ENCODE data around the gene TBC1D30.
"Not testable (repeated sequence)": the region's sequence is repeated elsewhere in the genome, so short reads cannot be mapped to it uniquely, and the experiment has no call there.

The TBC1D30 gene

GRCh38 chr12:64796205-64796845 is 28.1 kb upstream of the TBC1D30 start:
- TF ChIP-seq, protein P1, sequence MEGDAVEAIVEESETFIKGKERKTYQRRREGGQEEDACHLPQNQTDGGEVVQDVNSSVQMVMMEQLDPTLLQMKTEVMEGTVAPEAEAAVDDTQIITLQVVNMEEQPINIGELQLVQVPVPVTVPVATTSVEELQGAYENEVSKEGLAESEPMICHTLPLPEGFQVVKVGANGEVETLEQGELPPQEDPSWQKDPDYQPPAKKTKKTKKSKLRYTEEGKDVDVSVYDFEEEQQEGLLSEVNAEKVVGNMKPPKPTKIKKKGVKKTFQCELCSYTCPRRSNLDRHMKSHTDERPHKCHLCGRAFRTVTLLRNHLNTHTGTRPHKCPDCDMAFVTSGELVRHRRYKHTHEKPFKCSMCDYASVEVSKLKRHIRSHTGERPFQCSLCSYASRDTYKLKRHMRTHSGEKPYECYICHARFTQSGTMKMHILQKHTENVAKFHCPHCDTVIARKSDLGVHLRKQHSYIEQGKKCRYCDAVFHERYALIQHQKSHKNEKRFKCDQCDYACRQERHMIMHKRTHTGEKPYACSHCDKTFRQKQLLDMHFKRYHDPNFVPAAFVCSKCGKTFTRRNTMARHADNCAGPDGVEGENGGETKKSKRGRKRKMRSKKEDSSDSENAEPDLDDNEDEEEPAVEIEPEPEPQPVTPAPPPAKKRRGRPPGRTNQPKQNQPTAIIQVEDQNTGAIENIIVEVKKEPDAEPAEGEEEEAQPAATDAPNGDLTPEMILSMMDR (IDR thresholded peaks at IDR 0.05; ENCODE audit: low read depth, low read length) = peak; percentile 80
- DNase-seq (ENCODE audit: extremely low read depth, low read depth) = peak; percentile 75

- TF ChIP-seq, protein P1 (IDR thresholded peaks at IDR 0.05; ENCODE audit: low read depth, low read length) = no peak
- no peak for DNase-seq (ENCODE audit: extremely low read depth, low read depth)
Observed at GRCh38 chr12:64797156-64797555, 27.3 kb upstream of the TBC1D30 start.

DNA sequence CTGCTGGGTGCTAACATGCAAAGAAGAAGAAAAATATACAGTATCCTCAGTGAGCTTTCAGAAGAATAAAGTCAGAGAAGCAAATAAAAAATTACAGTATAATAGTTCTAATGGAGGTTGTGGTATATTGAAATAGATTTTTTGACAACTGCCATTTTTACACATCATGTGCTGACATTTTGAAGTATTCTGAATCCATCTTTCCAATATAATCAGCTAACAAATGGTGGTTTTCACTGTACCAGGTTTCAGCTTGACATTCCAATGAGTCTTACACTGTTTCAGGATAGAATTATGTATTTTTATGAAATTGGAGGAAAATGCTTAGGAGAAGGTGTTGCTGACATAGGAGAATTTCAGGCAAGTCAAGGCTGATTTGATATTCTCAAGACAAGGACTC is 26.3 kb upstream of the TBC1D30 start:
- TF ChIP-seq, protein P1 (IDR thresholded peaks at IDR 0.05; ENCODE audit: low read depth, low read length) = no peak
- DNase-seq (ENCODE audit: extremely low read depth, low read depth) = no peak

DNA sequence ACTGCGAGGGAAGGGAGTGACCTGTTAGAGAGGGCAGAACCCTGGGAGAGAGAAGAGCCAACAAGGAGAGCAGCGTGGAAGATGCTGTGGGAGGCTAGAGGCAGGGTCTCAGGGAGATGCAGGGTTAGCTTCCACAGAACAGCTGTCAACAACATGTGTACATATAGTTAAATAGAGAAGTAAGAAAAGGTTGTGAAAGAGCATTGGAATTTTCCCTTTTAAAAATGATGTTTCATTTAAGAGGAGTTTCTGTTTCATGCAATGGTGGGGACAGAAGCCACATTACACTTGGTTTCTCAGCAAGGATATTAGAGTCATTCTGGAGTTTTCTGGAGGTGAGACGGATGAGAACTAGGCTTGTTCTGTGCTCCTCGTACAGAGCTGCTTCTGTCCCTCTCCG is 23.8 kb upstream of the TBC1D30 start:
- DNase-seq (ENCODE audit: extremely low read depth, low read depth) = no peak
- TF ChIP-seq, protein P1 (IDR thresholded peaks at IDR 0.05; ENCODE audit: low read depth, low read length) = no peak

DNA sequence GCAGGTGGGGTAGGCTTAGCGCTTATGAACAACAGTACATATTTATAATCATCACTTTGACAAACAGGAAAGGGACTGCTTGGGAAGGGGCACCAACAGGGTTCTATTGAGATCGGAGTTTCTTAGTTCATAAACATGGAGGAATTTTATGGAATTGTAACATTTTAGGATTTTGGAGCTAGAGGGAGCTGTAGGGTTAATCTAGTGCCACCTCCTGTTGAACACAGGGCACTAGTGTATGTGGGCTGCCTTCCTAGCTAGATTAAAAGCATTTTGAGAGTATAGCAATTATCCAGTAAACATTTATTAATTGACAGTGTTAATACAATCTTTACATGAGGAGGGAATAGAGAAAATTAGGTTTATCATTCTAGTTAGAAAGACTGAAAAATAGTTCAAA is 23.1 kb upstream of the TBC1D30 start:
- TF ChIP-seq, protein P1 (IDR thresholded peaks at IDR 0.05; ENCODE audit: low read depth, low read length) = peak; percentile 18
- DNase-seq (ENCODE audit: extremely low read depth, low read depth) = no peak

- TF ChIP-seq, protein P1 (IDR thresholded peaks at IDR 0.05; ENCODE audit: low read depth, low read length) = peak; percentile 91
- DNase-seq (ENCODE audit: extremely low read depth, low read depth) = not testable (repeated sequence)
Observed at GRCh38 chr12:64802180-64802775, 22.2 kb upstream of the TBC1D30 start.

DNA sequence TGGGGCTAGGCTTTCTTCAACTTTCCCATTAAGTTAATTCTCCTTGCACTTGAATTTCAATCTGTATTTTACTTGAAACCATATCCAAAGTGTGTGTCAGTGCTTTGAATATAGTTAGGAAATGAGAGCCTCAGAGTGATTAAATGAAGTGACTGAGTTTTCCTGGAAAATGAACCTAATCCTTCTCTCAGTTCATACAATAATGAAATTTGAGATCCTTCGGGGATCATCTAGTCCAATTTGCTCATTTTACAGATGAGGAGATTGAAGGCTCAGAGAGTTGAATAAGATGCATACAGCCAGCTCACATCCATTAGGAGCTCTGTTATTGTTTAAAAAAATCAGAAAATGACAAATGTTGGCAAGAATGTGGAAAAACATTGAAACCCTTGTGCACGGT is 18.3 kb upstream of the TBC1D30 start:
- TF ChIP-seq, protein P1 (IDR thresholded peaks at IDR 0.05; ENCODE audit: low read depth, low read length) = no peak
- DNase-seq (ENCODE audit: extremely low read depth, low read depth) = no peak
